ENCODE results near the gene BTF3L4.
A peak's percentile ranks its signal among the peaks of the same experiment; 100 is the strongest.
"Not testable (repeated sequence)": the region's sequence is repeated elsewhere in the genome, so short reads cannot be mapped to it uniquely, and the experiment has no call there.

BTF3L4 gene

GRCh38 chr1:52026278-52026677, 29.8 kb upstream of the BTF3L4 start:
- no peak; the same call in 2 of the 3 replicates for ATAC-seq (ENCODE audit: low read depth)
- peaks cover 68% of the 10 kb centered on the region for H3K36me3 ChIP-seq (ENCODE audit: low read depth)
- no peak overlapping the region for H3K27ac ChIP-seq (ENCODE audit: poor library complexity, severe bottlenecking)
- DNase-seq (ENCODE audit: low spot score) = no peak
- H3K9me3 ChIP-seq (ENCODE audit: severe bottlenecking) = peaks cover 1% of the 10 kb centered on the region
- no peak overlapping the region for H3K4me3 ChIP-seq (ENCODE audit: severe bottlenecking)
- no peaks in the 10 kb centered on the region for H3K27me3 ChIP-seq (ENCODE audit: insufficient read depth, poor library complexity, severe bottlenecking)
- TF ChIP-seq CTCF (IDR thresholded peaks at IDR 0.05; ENCODE audit: poor library complexity, severe bottlenecking) = no peak
- H3K4me1 ChIP-seq (ENCODE audit: insufficient read depth, poor library complexity, severe bottlenecking) = no peaks in the 10 kb centered on the region

- no peak for TF ChIP-seq CTCF (IDR thresholded peaks at IDR 0.05; ENCODE audit: poor library complexity, severe bottlenecking)
- no peak overlapping the region for H3K27ac ChIP-seq (ENCODE audit: poor library complexity, severe bottlenecking)
Observed at GRCh38 chr1:52028328-52028727, 27.8 kb upstream of the BTF3L4 start.

GRCh38 chr1:52028839-52029238, 27.3 kb upstream of the BTF3L4 start:
- DNase-seq (ENCODE audit: low spot score) = not testable (repeated sequence)

More at GRCh38 chr1:52028328-52028727, 27.8 kb upstream of the BTF3L4 start:
- Histone ChIP-seq H3K4me1 (ENCODE audit: insufficient read depth, poor library complexity, severe bottlenecking) (peaks cover 11% of the 10 kb centered on the region), H3K27me3 (ENCODE audit: insufficient read depth, poor library complexity, severe bottlenecking) (no peaks in the 10 kb centered on the region), H3K9me3 (ENCODE audit: severe bottlenecking) (peaks cover 1% of the 10 kb centered on the region), H3K4me3 (ENCODE audit: severe bottlenecking) (no peak overlapping the region), H3K36me3 (ENCODE audit: low read depth) (peaks cover 74% of the 10 kb centered on the region)
- no peak for ATAC-seq (ENCODE audit: low read depth)
- DNase-seq (ENCODE audit: low spot score) = no peak

DNA sequence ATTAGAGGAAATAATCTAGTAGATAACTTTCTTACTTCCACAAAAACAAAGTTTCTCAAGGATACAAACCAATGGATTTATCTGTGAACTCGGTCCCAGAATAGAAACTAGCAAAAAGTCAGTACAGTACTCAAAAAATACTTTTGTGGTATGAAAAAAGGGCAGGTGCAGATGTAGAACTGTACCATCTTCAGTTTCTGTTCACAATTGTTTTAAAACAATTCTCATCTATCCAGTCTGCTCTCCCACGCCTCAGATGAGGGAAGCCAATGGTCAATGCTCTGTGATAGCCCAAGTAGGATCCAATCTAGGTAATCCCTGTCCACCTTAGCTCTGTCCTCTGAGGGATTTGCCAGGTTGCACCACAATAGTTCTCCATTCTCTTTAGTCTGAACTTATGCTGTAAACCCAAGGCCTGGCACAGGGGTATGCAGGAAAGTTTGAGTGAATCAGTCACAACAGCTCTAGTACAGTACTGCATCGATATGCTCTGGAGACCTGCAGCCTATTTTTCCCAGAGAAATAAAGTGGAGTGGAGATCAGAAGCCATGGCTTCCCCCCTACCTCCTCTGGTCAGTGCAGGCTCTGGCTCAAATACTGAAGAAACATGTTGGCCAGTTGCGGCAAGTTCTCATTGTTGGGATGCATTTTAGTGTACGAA, 23.8 kb upstream of the BTF3L4 start:
- Histone ChIP-seq H3K4me3 (ENCODE audit: severe bottlenecking) (peak overlapping the region; percentile 92), H3K27ac (ENCODE audit: poor library complexity, severe bottlenecking) (peak overlapping the region; percentile 53), H3K4me1 (ENCODE audit: insufficient read depth, poor library complexity, severe bottlenecking) (peaks cover 16% of the 10 kb centered on the region), H3K9me3 (ENCODE audit: severe bottlenecking) (no peaks in the 10 kb centered on the region), H3K27me3 (ENCODE audit: insufficient read depth, poor library complexity, severe bottlenecking) (no peaks in the 10 kb centered on the region), H3K36me3 (ENCODE audit: low read depth) (peaks cover 54% of the 10 kb centered on the region)
- no peak for TF ChIP-seq CTCF (IDR thresholded peaks at IDR 0.05; ENCODE audit: poor library complexity, severe bottlenecking)
- DNase-seq (ENCODE audit: low spot score) (no peak), ATAC-seq (ENCODE audit: low read depth) (peak; percentile 33)

More at GRCh38 chr1:52028839-52029238, 27.3 kb upstream of the BTF3L4 start:
- Histone ChIP-seq H3K4me1 (ENCODE audit: insufficient read depth, poor library complexity, severe bottlenecking) (peaks cover 13% of the 10 kb centered on the region), H3K36me3 (ENCODE audit: low read depth) (peaks cover 69% of the 10 kb centered on the region)
- not testable (repeated sequence) for ATAC-seq (ENCODE audit: low read depth); H3K27me3 ChIP-seq (ENCODE audit: insufficient read depth, poor library complexity, severe bottlenecking); H3K9me3 ChIP-seq (ENCODE audit: severe bottlenecking); H3K4me3 ChIP-seq (ENCODE audit: severe bottlenecking); H3K27ac ChIP-seq (ENCODE audit: poor library complexity, severe bottlenecking)

- peak overlapping the region; percentile 53 for H3K27ac ChIP-seq (ENCODE audit: poor library complexity, severe bottlenecking)
- peak overlapping the region; percentile 92 for H3K4me3 ChIP-seq (ENCODE audit: severe bottlenecking)
- DNase-seq (ENCODE audit: low spot score) (peak; percentile 57), ATAC-seq (ENCODE audit: low read depth) (peak; percentile 57)
- no peak for TF ChIP-seq CTCF (IDR thresholded peaks at IDR 0.05; ENCODE audit: poor library complexity, severe bottlenecking)
- peaks cover 16% of the 10 kb centered on the region for H3K4me1 ChIP-seq (ENCODE audit: insufficient read depth, poor library complexity, severe bottlenecking)
- H3K9me3 ChIP-seq (ENCODE audit: severe bottlenecking) = no peaks in the 10 kb centered on the region
- peaks cover 49% of the 10 kb centered on the region for H3K36me3 ChIP-seq (ENCODE audit: low read depth)
- no peaks in the 10 kb centered on the region for H3K27me3 ChIP-seq (ENCODE audit: insufficient read depth, poor library complexity, severe bottlenecking)
Observed at GRCh38 chr1:52032785-52033131, 23.3 kb upstream of the BTF3L4 start.

Measured in RWPE2 (cell line).